VCaP (cell line): ENCODE measurements around the gene GABRA4.
A peak's percentile ranks its signal among the peaks of the same experiment; 100 is the strongest.

Experiments
- H3K27ac ChIP-seq: fragments of 450-650 bp; 2 replicates; pipeline ENCODE4 v1.5.1; 2017
- CTCF ChIP-seq: fragments of 450-650 bp; conservative IDR thresholded peaks from 2 replicates; pipeline ENCODE4 v1.5.1; 2017; ENCODE audit warnings: mild to moderate bottlenecking, moderate library complexity

GABRA4 gene

DNA sequence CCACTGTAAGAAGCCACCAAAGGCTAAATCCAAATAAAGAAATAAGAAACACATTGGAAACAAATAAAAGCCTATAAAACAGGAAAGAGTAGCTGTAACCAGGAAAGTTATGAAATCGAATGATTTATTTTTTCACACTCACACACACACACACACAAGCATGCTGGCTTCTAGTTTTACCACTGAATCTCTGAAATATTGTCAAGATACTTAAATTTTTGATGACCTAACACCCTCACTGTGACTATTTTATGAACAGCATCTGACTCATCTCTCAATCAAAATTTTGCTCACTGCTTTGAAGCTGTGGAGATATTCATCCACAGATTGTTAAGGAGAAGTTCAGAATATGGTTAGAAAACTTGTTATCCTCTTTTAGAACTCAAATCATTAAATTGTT, 24.1 kb upstream of the GABRA4 start:
- H3K27ac ChIP-seq: no peak overlapping the region
- TF ChIP-seq CTCF: no peak

GRCh38 chr4:47017081-47017480, 23.7 kb upstream of the GABRA4 start:
- H3K27ac ChIP-seq: no peak overlapping the region
- no peak for TF ChIP-seq CTCF

DNA sequence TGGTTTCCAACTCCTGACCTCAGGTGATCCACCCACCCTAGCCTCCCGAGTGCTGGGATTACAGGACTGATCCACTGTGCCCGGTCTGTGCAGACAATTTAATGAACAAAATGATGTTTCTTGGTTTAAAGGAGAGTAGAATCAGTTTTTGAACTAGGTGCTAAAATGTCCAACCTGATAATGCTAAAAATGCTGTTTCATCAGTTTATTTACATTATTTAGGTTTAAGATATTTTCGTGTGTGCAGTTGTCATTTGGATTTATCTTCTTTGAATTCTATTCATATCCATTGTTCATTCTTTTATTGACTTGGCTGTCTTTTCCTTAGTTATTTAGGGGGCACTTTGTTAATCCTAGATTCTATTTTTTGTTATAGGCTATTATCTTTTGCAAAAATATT, 20.0 kb upstream of the GABRA4 start:
- H3K27ac ChIP-seq: no peak overlapping the region
- no peak for TF ChIP-seq CTCF

DNA sequence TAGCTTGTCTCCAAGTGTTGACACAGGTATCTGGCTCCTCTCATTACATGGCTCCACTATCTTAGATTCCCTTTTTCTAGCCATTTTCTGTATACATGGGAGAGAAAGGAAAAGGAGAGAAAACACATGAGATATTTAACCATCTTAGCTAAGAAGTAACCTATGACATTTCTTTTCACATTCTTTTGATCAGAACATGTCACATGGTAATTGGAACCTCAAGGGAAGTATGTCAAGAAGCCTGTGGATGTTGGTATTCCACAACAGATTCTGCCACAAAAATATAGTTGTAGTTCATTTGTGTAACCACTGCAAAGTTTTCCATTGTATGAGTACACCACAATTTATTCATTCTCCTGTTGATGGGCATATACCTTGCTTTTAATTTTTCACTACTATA, 19.3 kb upstream of the GABRA4 start:
- TF ChIP-seq CTCF: no peak
- H3K27ac ChIP-seq: no peak overlapping the region

- TF ChIP-seq CTCF: no peak
- no peak overlapping the region for H3K27ac ChIP-seq
Measured at GRCh38 chr4:47010912-47011446, 17.6 kb upstream of the GABRA4 start.

DNA sequence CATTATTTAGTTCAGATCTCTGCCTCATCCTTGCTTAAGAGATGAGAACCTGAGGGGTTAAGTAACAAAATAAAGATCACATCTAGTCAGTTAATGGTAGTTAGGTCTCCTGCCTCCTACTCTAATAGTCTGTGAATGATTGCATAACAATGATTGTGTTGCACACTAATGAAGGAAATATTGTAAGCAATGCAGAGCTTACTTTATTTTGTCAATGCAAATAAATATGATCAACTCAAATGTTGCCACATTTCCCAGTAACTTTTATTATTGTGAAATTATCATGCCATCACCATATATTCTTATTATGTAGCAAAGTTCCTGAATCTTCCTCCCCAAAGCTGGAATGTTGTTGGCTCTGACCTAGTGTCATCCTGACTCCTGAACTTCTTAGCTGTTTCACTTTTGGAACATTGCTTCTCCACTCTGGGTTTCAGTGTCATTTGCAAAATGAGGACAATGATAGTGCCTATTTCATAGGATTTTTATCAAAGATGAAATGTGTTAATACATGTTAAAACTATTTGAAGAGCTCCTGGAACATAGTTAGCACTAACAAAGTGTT, 17.0 kb upstream of the GABRA4 start:
- TF ChIP-seq CTCF: no peak
- no peak overlapping the region for H3K27ac ChIP-seq

DNA sequence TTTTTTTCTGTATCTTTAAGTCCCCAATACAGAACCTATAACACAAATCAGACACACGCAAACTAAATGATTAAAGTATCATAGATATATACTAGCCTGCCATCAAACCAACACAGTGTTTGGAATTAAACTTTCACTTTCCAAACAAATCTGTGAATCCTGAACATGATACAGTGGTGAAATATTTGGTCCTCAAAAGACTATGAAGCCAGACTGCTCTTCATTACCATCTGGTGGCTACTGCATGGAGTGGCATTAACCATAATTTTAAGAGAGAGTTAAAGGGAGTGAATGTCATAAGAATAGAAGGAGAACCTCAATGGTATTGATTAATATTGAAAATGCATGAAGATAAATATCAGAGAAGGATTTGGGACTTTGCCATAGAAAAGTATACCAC, 9.2 kb upstream of the GABRA4 start:
- TF ChIP-seq CTCF: peak; percentile 68
- no peak overlapping the region for H3K27ac ChIP-seq
